DMS79 treated with DMSO at 0.1 percent for 48 hours (cell line): Measurements from ENCODE around the gene KLHL10.
"Not testable (repeated sequence)": the region's sequence is repeated elsewhere in the genome, so short reads cannot be mapped to it uniquely, and the experiment has no call there.

ENCODE experiments used
- DNase-seq: peaks from one replicate; lab custom pipeline; 2025; lab: John Stamatoyannopoulos, UW

The KLHL10 gene

DNA sequence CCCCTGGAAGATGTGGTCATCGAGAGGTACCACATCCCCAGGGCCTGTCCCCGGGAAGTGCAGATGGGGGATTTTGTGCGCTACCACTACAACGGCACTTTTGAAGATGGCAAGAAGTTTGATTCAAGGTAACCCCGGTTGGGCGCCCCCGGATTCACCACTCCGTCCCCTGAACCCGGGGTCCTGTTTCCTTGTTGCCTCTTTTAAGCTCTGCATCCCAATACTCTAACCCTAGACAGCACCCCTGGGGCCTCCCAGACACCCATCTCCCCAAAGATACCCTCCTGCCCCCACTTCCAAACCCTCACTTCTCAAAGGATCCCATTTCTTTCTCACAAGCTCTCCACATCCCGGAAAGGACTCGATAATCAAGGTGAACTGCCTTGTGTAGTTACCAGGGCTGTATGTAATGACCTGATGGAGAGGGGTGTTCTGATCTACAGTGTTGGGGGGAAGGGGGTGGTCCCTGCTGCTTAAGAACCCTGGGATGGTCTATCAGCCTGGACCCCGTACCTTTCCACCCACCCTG lies 24.4 kb upstream of the KLHL10 start:
- DNase-seq, result no peak

DNA sequence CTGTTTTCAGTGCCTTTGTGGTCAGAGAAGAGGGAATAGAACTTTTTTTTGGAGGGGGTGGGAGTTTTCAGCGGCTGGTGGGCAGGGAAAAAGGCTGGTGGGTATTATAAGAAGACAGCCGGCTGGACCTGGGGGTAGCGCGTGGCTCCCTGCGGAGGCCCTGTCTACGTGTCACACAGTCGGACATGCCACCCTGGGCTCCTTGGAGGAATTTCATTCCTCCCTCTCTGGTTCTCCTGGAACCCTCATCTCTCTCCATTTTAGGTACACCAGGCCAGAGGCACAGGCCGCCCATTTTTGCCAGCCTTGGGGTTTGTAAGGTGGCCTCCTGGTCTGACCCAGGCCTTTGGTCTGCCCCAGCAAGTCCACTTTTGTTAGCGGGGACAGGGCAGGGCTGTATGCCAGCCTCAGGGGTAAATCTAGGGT lies 23.9 kb upstream of the KLHL10 start:
- no peak for DNase-seq

DNA sequence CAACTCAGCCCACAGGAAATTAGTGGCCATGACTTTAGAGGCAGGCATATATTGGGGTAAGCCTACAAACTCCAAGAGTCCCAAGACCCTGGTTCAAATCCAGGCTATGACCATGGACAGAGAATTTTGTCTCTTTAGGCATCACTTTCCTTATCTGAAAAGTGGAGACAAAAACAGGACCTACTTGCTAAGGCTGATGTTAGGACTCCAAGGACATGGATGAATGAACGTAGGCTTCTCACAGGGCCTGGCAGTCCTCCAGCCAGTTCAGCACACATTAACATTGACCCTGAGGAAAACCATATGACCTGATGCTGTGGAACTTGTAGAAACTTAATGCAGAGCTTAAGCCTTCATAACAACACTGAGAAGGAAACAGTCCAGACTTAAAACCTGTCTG lies 23.4 kb upstream of the KLHL10 start:
- DNase-seq, result no peak

DNA sequence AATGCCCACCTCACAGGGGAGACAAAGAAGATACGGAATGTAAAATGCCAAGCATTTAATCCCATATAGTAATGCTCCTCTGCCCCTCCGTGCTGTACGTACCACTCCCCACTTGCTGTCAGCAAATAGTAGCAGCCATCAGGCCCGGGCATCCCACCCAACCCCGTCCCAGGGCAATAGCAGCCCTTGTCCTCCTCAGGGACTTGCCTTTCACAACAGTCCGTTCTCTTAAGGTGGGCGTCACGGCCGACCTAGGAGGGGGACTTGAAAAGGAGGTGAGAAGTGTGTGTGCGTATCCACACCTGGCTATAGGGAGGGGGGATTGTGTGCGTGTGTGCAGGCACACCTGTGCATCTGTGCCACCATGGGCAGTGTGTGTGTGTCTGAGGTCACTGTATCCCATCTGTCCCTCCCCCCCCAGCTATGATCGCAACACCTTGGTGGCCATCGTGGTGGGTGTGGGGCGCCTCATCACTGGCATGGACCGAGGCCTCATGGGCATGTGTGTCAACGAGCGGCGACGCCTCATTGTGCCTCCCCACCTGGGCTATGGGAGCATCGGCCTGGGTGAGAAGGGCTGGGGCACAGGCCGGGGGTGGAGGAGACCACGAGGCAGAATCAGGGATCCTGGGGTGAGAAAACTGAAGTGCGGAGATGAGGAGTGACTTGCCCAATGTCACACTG lies 20.8 kb upstream of the KLHL10 start:
- no peak for DNase-seq

DNA sequence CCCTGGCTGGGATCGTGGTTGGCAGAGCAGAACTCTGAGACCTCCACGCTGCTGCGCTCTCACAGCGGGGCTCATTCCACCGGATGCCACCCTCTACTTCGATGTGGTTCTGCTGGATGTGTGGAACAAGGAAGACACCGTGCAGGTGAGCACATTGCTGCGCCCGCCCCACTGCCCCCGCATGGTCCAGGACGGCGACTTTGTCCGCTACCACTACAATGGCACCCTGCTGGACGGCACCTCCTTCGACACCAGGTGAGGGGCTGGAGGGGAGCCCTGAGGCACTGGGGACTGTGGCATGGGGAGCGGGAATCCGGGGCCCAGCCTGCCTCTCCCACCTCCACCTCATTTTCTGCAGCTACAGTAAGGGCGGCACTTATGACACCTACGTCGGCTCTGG lies 19.6 kb upstream of the KLHL10 start:
- DNase-seq, result no peak

DNA sequence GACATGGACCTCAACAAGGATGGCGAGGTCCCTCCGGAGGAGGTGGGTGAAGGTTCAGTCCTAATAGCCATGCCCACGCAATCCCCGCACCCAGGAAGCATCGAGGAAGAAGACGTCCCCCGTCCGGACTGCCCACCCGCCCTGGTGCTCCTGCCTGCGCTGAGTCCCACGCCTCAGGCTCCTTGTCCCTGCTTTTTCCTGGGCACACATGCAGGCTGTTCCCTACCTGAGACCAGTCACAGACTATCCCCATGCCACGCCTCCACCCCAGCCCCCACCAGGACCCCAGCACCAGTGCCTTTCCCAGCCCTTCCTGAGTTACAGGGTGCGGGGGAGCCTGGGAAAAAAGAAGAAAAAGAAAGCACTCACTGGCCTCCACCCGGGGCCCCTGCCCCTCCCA lies 15.8 kb upstream of the KLHL10 start:
- DNase-seq, result no peak

DNA sequence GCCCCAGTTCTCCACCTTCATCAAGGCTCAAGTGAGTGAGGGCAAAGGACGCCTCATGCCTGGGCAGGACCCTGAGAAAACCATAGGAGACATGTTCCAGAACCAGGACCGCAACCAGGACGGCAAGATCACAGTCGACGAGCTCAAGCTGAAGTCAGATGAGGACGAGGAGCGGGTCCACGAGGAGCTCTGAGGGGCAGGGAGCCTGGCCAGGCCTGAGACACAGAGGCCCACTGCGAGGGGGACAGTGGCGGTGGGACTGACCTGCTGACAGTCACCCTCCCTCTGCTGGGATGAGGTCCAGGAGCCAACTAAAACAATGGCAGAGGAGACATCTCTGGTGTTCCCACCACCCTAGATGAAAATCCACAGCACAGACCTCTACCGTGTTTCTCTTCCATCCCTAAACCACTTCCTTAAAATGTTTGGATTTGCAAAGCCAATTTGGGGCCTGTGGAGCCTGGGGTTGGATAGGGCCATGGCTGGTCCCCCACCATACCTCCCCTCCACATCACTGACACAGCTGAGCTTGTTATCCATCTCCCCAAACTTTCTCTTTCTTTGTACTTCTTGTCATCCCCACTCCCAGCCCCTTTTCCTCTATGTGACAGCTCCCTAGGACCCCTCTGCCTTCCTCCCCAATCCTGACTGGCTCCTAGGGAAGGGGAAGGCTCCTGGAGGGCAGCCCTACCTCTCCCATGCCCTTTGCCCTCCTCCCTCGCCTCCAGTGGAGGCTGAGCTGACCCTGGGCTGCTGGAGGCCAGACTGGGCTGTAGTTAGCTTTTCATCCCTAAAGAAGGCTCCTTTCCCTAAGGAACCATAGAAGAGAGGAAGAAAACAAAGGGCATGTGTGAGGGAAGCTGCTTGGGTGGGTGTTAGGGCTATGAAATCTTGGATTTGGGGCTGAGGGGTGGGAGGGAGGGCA lies 15.1 kb upstream of the KLHL10 start:
- no peak for DNase-seq

DNA sequence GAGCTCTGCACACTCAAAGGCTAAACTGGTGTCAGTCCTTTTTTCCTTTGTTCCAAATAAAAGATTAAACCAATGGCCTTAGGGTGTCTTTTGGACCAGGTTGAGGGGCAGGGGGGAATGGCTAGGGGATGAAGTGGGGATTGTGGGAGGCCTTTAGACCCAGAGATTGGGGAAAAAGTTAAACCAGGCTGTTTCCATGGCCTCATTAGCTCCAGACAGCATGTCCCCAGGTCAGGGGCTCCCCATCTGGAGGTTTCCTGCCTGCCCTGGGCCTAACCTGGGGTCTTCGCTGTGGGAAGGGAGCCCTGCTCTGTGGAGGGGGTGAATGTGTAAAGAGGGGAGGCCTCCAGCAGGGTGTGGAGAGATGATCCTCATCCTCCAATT lies 14.5 kb upstream of the KLHL10 start:
- no peak for DNase-seq

DNA sequence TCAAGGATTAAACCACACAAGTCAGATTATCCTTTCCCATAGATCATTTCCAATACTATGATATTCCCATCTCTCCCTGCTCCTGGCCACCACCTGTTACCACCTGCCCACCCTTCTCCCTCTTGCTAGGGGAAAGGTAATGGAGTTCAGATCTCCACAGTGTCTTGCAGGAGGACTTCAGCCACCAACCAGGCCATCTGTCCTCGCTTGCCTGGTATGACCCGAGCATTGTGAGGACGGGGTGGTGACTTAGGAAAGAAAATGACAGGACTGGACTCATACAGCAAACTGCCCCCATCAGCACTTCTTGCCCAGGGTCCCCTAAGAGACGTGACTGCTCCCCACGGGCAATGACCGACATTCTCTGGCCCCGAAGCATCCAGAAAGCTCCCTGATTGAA lies 14.0 kb upstream of the KLHL10 start:
- no peak for DNase-seq

DNA sequence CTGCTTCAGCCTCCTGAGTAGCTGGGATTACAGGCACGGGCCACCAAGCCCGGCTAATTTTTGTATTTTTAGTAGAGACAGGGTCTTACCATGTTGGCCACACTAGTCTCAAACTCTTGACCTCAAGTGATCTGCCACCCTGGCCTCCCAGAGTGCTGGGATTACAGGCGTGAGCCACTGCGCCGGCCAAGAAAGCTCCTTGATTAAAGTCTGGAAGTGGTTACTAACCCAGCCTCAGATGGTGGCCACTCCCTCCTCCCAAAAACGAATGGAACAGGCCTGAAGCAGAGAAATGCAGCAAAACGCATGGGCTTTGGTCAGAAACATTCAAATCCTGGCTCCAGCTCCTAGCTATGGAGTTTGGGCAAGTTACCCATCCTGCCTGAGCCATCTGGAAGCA lies 13.5 kb upstream of the KLHL10 start:
- DNase-seq, result no peak

DNA sequence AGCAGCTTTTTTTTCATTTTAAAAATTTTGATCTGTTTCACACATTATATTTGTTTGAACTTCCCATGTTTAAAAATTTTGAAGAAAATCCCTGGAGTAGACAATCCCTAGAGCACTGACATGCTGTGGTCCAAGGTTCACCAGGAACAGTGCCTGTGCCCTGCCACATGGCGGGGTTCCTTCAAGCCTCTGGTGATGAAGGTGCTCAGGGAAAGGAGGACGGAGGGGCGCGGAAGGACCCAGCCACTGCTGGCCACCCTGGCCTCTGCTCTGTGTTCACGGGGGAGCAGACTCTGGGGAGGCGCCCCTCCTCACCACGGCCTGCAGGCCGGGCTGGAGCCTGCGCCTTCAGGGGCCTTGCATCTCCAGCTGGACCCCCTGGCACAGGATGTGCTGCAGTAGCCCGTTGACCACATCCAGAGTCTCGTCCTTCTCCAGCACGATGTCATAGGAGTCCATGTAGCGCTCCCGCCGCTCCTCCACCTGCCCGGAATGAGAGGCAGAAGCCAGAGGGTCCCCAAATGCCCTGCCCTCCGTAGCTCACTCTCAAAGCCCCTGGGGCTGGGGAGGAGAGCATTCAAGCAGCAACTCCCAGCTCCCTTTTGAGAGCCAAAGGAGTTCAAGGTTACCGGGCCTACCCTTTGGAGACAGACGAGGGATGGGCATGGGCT lies 12.3 kb upstream of the KLHL10 start:
- no peak for DNase-seq

DNA sequence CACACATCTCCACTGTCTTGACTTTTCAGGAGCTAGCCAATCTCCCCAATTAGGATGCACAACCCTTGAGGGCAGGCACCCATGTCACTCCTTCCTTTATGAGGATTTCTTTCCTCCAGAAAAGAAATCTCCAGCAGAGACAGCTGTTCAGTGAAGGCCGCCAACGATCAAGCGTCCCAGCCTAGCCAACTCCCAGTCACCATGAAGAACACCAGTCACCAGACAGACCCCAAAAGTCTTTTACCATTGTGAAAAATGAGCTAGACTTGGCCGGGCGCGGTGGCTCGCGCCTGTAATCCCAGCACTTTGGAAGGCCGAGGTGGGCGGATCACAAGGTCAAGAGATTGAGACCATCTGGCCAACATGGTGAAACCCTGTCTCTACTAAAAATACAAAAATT lies 7.7 kb upstream of the KLHL10 start:
- DNase-seq, result not testable (repeated sequence)

DNA sequence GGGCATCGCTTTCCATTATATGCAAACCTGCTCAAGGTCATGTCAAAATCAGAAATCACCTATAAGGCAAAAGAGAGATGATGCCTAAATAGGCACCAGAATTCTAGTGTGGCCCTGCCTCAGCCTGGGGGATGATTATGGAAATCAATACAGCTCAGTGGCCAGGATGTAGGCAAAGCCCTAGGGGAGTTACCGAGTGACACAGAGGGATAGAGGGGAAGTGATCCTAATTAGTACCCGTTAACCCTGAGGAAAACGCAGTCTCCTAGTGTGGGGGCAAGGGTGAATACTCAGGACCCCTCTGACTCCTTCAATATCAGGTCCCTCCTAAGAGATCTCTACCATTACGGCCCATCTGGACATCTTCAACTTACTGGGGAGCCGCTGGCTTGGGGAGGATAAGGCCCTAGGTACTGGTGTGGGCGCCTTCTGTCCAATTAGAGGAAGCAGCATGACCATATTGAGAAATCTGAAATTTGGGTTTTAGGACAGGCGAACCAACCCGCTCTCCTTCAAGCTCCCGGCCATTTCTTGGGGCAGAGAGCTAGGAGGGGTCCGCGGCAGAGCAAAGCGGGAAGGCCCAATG lies 2.3 kb upstream of the KLHL10 start:
- no peak for DNase-seq

DNA sequence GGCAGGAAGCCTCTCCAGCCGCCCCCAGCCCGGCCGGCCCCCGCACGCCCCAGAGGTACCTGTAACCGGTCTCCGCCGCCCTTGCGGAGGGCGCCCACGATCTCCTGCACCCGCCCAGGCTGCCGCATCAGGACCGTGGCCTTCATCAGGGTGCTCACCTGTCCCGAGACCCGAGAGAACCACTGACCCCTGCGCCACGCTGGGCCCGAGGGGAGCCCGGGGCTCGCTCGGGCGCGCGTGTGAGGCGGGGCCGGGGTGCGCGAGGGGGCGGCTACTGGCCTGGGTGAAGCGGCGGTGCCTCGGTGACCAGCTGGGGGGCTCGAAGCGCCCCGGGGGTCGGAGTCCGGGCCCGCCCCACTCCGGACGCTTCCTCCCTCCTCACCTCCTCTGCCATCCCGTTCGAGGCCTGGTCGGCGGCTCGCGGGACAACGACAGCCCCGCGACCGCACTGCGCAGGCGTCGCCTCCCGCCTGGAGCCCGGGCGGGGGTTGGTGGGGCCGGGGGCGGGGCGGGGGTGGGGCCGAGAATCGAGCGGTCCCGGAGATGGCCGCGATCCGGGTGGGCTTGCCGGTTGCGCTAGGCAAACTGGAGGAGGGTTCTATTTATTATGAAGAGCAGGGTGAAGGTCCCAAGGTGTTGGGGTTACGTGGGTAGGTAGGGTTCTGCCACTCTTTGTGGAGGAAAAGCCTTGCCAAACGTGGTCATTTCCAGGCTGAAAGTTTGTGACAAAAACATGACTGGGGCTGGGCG lies 1.6 kb upstream of the KLHL10 start, which contains the start of gene NT5C3B:
Gene NT5C3B, minus strand, starts transcription at position 433 of the 750 bp plus-strand sequence. Its CDS starts 39 bp downstream, at position 394.
- DNase-seq, result peak; percentile 45

DNA sequence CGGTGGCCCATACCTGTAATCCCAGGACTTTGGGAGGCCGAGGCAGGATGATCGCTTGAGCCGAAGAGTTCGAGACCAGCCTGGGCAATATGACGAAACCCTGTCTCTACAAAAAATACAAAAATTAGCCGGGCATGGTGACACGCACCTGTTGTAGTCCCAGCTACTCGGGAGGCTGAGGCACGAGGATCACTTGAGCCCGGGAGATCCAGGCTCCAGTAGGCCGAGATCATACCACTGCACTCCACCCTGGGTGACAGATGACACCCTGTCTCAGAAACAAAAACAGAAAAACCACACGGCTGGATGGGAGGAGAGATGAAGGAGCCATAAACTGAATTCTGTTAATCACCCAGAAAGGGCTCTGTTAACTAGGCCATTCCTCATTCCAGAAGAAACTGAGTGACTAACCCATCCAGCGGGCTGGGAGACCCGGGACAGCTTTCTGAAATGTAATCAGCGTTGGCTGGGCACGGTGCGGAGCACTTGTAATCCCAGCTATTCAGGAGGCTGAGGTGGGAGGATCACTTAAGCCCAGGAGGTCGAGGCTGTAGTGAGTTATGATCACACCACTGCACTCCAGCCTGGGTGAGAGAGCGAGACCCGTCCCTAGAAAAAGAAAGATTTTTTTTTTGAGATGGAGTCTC lies 952 bp upstream of the KLHL10 start:
- DNase-seq, result no peak

DNA sequence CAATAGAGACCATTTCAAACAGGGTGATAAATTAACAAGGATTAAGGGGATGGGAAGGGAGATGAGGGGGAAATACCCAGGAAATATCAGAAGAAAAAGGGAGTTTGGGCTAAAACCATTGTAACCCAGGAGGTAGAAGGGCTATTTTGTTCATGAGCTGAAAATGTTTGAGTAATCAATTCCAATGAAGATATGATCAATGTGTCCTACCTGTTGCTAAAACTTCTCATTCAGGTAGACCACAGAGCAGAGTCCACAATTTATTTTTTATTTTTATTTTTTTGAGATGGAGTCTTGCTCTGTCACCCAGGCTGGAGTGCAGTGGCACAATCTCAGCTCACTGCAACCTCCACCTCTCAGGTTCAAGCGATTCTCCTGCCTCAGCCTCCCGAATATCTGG lies 1.8 kb downstream of the KLHL10 start:
- not testable (repeated sequence) for DNase-seq

DNA sequence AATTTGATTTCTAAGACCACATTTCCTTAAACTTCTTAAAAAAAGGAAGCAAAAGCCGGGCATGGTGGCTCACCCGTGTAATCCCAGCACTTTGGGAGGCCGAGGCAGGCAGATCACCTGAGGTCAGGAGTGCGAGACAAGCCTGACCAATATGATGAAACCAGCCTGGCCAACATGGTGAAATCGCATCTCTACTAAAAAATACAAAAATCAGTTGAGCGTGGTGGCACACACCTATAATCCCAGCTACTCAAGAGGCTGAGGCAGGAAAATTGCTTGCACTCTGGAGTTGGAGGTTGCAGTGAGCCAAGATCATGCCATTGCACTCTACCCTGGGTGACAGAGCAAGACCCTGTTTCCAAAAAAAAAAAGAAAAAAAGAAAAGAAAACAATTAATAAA lies 3.2 kb downstream of the KLHL10 start:
- not testable (repeated sequence) for DNase-seq

DNA sequence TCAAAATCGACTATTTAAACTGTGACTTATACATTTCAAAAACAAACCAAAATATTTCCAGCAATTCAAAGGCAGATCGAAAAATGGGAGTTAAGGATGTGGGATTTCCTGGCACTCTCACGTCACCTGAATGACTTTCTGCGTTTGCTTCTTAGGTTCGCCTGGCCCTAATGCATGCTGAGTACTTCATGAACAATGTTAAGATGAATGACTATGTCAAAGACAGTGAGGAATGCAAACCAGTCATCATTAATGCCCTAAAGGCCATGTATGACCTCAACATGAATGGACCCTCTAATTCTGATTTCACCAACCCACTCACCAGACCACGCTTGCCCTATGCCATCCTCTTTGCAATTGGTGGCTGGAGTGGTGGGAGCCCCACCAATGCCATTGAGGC lies 7.3 kb downstream of the KLHL10 start:
- no peak for DNase-seq

DNA sequence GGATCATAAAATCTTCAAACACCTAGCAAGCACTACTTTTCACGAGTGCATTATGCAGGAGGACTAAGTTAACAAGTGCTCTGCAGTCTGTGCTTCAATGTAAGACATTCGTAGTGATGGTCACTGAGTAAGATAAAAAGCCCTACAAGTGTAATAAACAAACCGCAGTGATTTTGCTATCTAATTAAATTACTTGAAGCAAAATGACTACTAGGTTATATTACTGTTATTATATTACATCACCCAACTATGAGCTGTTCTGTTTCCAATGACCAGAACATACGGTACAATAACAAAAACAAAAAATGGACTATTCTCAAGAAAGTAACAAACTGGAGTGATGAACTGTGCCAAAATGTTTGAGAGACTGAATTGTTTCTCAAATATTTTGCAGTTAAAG lies 11.2 kb downstream of the KLHL10 start:
- DNase-seq, result peak; percentile 30

DNA sequence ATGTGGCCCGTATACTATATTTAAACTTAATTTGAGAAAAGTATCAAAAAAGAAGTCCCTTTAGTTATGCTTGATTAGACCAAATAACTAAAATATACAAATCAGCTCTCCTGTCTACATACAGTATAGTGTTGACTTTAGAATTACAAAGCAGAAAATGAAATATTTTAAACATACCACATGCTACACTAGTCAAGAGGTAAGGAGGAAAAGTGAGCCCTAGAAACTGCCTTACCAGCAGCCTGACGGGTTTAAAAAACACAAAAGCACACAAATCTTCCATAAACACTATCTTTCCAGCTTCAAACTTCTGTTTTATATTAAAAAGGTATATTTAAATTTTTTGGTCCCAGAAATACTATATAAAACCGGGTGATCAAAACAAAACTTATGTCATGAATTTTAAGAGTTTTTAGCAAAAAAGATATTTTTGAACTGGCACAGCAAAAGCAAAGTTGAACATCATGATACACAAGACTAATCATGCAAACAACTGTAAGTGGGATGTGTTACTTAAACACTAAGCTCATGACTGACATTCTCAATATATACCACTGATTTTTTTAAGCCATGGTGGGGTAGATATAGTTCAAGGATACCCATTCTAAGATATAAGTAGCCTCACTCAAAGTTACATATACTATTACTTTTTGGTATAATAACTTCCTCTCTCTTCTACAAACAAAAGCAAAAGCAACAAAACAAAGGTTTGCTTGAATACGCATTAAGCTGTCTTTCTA lies 11.8 kb downstream of the KLHL10 start:
- no peak for DNase-seq
